Measurements from ENCODE around the gene E2F1.
"Not testable (repeated sequence)": the region's sequence is repeated elsewhere in the genome, so short reads cannot be mapped to it uniquely, and the experiment has no call there.

E2F1 gene

DNA sequence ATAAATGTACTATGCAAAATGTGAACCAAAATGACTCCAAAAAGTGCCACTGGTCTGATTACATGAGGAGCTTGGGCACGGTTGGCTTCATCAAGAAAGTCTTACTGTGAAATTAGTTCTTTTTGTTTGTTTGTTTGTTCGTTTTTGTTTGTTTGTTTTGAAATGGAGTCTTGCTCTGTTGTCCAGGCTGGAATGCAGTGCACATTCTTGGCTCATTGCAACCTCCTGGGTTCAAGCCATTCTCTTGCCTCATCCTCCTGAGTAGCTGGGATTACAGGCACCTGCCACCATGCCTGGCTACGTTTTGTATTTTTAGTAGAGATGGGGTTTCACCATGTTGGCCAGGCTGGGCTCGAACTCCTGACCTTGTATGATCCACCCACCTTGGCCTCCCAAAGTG, 54.3 kb downstream of the E2F1 start:
- H3K27me3 ChIP-seq (ENCODE audit: insufficient read depth, low read length); H3K79me2 ChIP-seq (ENCODE audit: control insufficient read depth, insufficient read depth, low read length, poor library complexity); H3K9me3 ChIP-seq (ENCODE audit: insufficient read depth, low read depth, low read length); H3K4me2 ChIP-seq (ENCODE audit: low read length); H4K91ac ChIP-seq (ENCODE audit: low read depth, low read length); H2BK12ac ChIP-seq (ENCODE audit: low read length); H3K9ac ChIP-seq (ENCODE audit: low read length); H3K18ac ChIP-seq (ENCODE audit: low read length); H3K23ac ChIP-seq (ENCODE audit: low read length); H2AK5ac ChIP-seq (ENCODE audit: low read length); H4K8ac ChIP-seq (ENCODE audit: low read depth, low read length); H3K79me1 ChIP-seq (ENCODE audit: low read length); DNase-seq; H4K12ac ChIP-seq (ENCODE audit: low read depth, low read length); H3K4me1 ChIP-seq (ENCODE audit: control insufficient read depth in 1 of 2, insufficient read depth in 2 of 2, low read length in 2 of 2); H2AFZ ChIP-seq (ENCODE audit: insufficient read depth, low read length, poor library complexity); H3K4me3 ChIP-seq (ENCODE audit: low read depth, low read length); H3K4ac ChIP-seq (ENCODE audit: low read depth, low read length); H3K27ac ChIP-seq (ENCODE audit: low read depth, low read length); H3K14ac ChIP-seq (ENCODE audit: low read length); H2BK5ac ChIP-seq (ENCODE audit: low read depth, low read length, poor library complexity); H2BK120ac ChIP-seq (ENCODE audit: insufficient read depth, low read length, poor library complexity): not testable (repeated sequence)
- WGBS (ENCODE audit: extremely low coverage, insufficient coverage, insufficient read length): no CpG with 5 or more reads among the region's 4 CpGs
- H3K36me3 ChIP-seq (ENCODE audit: control insufficient read depth in 1 of 2, insufficient read depth in 2 of 2, low read length in 2 of 2): peaks cover 8 to 20% of the 10 kb centered on the region in 2 experiments

DNA sequence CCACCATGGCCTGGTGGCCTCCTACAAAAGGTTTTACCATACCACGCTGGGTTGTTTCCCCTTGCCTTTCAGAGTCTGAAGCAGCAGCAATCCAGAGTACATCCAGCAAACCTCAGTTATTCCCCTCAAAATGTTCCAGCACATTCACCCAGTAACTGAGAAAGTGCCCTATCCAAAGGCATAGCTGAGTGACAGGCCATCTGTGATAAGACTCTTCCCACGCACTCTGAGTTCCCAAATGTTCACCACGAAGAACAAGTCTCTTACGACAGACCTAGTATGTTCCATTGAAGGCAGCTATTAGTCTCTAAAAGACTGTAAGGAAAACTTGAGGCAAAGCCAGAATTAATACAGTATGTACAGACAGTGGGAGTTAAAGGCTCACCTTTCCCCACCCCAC, 55.7 kb downstream of the E2F1 start:
- Histone ChIP-seq H4K91ac (ENCODE audit: low read depth, low read length) (no peak overlapping the region), H4K8ac (ENCODE audit: low read depth, low read length) (no peak overlapping the region), H3K4me1 (ENCODE audit: control insufficient read depth in 1 of 2, insufficient read depth in 2 of 2, low read length in 2 of 2) (no peaks in the 10 kb centered on the region), H3K27ac (ENCODE audit: low read depth, low read length) (no peak overlapping the region), H3K36me3 (ENCODE audit: control insufficient read depth in 1 of 2, insufficient read depth in 2 of 2, low read length in 2 of 2) (peaks cover 12 to 20% of the 10 kb centered on the region in 2 experiments), H2AFZ (ENCODE audit: insufficient read depth, low read length, poor library complexity) (no peak overlapping the region), H3K4ac (ENCODE audit: low read depth, low read length) (no peak overlapping the region), H3K4me2 (ENCODE audit: low read length) (no peak overlapping the region), H3K4me3 (ENCODE audit: low read depth, low read length) (no peak overlapping the region), H3K79me2 (ENCODE audit: control insufficient read depth, insufficient read depth, low read length, poor library complexity) (no peaks in the 10 kb centered on the region), H2AK5ac (ENCODE audit: low read length) (no peak overlapping the region), H3K14ac (ENCODE audit: low read length) (no peak overlapping the region), H2BK120ac (ENCODE audit: insufficient read depth, low read length, poor library complexity) (no peak overlapping the region), H3K27me3 (ENCODE audit: insufficient read depth, low read length) (no peaks in the 10 kb centered on the region), H3K18ac (ENCODE audit: low read length) (no peak overlapping the region), H3K79me1 (ENCODE audit: low read length) (no peaks in the 10 kb centered on the region), H2BK5ac (ENCODE audit: low read depth, low read length, poor library complexity) (no peak overlapping the region), H3K9me3 (ENCODE audit: insufficient read depth, low read depth, low read length) (no peaks in the 10 kb centered on the region), H3K9ac (ENCODE audit: low read length) (no peak overlapping the region), H4K12ac (ENCODE audit: low read depth, low read length) (no peak overlapping the region), H2BK12ac (ENCODE audit: low read length) (no peak overlapping the region), H3K23ac (ENCODE audit: low read length) (no peak overlapping the region)
- no CpG with 5 or more reads among the region's 4 CpGs for WGBS (ENCODE audit: extremely low coverage, insufficient coverage, insufficient read length)
- no peak for DNase-seq

DNA sequence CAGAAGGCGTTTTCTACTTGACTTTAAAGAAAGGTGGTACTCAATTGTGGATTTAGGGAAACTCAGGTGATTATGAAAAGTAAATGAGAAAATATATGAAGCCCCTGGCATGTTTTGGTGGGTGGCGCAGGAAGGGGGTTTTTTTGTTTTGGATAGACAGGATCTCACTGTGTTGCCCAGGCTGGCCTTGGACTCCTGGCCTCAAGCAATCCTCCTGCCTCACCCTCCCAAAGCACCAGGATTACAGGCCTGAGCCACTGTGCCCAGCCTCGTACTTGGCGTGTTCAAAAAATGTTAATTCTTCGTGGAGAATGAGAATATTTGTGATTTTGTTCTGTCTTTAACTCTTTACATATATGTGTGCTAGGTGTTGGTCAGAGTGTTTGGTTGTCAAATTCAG, 56.2 kb downstream of the E2F1 start:
- Histone ChIP-seq H4K91ac (ENCODE audit: low read depth, low read length) (no peak overlapping the region), H4K12ac (ENCODE audit: low read depth, low read length) (no peak overlapping the region), H2BK12ac (ENCODE audit: low read length) (no peak overlapping the region), H3K36me3 (ENCODE audit: control insufficient read depth in 1 of 2, insufficient read depth in 2 of 2, low read length in 2 of 2) (peaks cover 14 to 23% of the 10 kb centered on the region in 2 experiments), H3K27ac (ENCODE audit: low read depth, low read length) (no peak overlapping the region), H2AK5ac (ENCODE audit: low read length) (no peak overlapping the region), H3K18ac (ENCODE audit: low read length) (no peak overlapping the region), H3K27me3 (ENCODE audit: insufficient read depth, low read length) (no peaks in the 10 kb centered on the region), H4K8ac (ENCODE audit: low read depth, low read length) (no peak overlapping the region), H2BK120ac (ENCODE audit: insufficient read depth, low read length, poor library complexity) (no peak overlapping the region), H3K23ac (ENCODE audit: low read length) (no peak overlapping the region), H3K9me3 (ENCODE audit: insufficient read depth, low read depth, low read length) (no peaks in the 10 kb centered on the region), H3K79me1 (ENCODE audit: low read length) (no peaks in the 10 kb centered on the region), H3K4me2 (ENCODE audit: low read length) (no peak overlapping the region), H3K79me2 (ENCODE audit: control insufficient read depth, insufficient read depth, low read length, poor library complexity) (no peaks in the 10 kb centered on the region), H3K4ac (ENCODE audit: low read depth, low read length) (no peak overlapping the region), H3K9ac (ENCODE audit: low read length) (no peak overlapping the region), H2AFZ (ENCODE audit: insufficient read depth, low read length, poor library complexity) (no peak overlapping the region), H3K14ac (ENCODE audit: low read length) (no peak overlapping the region), H3K4me3 (ENCODE audit: low read depth, low read length) (no peak overlapping the region), H3K4me1 (ENCODE audit: control insufficient read depth in 1 of 2, insufficient read depth in 2 of 2, low read length in 2 of 2) (no peaks in the 10 kb centered on the region), H2BK5ac (ENCODE audit: low read depth, low read length, poor library complexity) (no peak overlapping the region)
- WGBS (ENCODE audit: extremely low coverage, insufficient coverage, insufficient read length): no CpG with 5 or more reads among the region's 5 CpGs
- DNase-seq: no peak

- Histone ChIP-seq H3K79me1 (ENCODE audit: low read length) (no peaks in the 10 kb centered on the region), H3K36me3 (ENCODE audit: control insufficient read depth in 1 of 2, insufficient read depth in 2 of 2, low read length in 2 of 2) (peaks cover 14 to 26% of the 10 kb centered on the region in 2 experiments), H2BK12ac (ENCODE audit: low read length) (no peak overlapping the region), H3K27ac (ENCODE audit: low read depth, low read length) (no peak overlapping the region), H3K9me3 (ENCODE audit: insufficient read depth, low read depth, low read length) (no peaks in the 10 kb centered on the region), H2AK5ac (ENCODE audit: low read length) (no peak overlapping the region), H3K4ac (ENCODE audit: low read depth, low read length) (no peak overlapping the region), H3K4me3 (ENCODE audit: low read depth, low read length) (no peak overlapping the region), H3K27me3 (ENCODE audit: insufficient read depth, low read length) (no peaks in the 10 kb centered on the region), H3K9ac (ENCODE audit: low read length) (no peak overlapping the region), H3K14ac (ENCODE audit: low read length) (no peak overlapping the region), H3K18ac (ENCODE audit: low read length) (no peak overlapping the region), H3K23ac (ENCODE audit: low read length) (no peak overlapping the region), H4K91ac (ENCODE audit: low read depth, low read length) (no peak overlapping the region), H3K4me2 (ENCODE audit: low read length) (no peak overlapping the region), H2BK5ac (ENCODE audit: low read depth, low read length, poor library complexity) (no peak overlapping the region), H3K4me1 (ENCODE audit: control insufficient read depth in 1 of 2, insufficient read depth in 2 of 2, low read length in 2 of 2) (no peaks in the 10 kb centered on the region), H3K79me2 (ENCODE audit: control insufficient read depth, insufficient read depth, low read length, poor library complexity) (no peaks in the 10 kb centered on the region), H4K8ac (ENCODE audit: low read depth, low read length) (no peak overlapping the region), H4K12ac (ENCODE audit: low read depth, low read length) (no peak overlapping the region), H2AFZ (ENCODE audit: insufficient read depth, low read length, poor library complexity) (no peak overlapping the region), H2BK120ac (ENCODE audit: insufficient read depth, low read length, poor library complexity) (no peak overlapping the region)
- no CpG with 5 or more reads among the region's 10 CpGs for WGBS (ENCODE audit: extremely low coverage, insufficient coverage, insufficient read length)
- DNase-seq: no peak
Observed at GRCh38 chr20:33629533-33629932, 56.7 kb downstream of the E2F1 start.

Data from trophoblast cell (in vitro differentiated cells and primary cell).